Progenitor cell of endocrine pancreas (in vitro differentiated cells): Measurements from ENCODE around the gene KRTAP12-2. TPM values are rescaled to one million over a fixed set of nuclear protein-coding genes. Genes with fewer than 3 reads are reported as not detected.
"Not testable (repeated sequence)": the region's sequence is repeated elsewhere in the genome, so short reads cannot be mapped to it uniquely, and the experiment has no call there.

ENCODE experiments used
- DNase-seq: peaks from one replicate; pipeline ENCODE4 v3.0.0; 2021; ENCODE audit warnings: low spot score; ENCODE audit not compliant: unreplicated experiment
- H3K27ac Mint-ChIP-seq: 2 replicates; pipeline ENCODE4 v1.8.0; 2021; ENCODE audit warnings: mild to moderate bottlenecking, moderate library complexity, mixed read lengths
- H3K27me3 Mint-ChIP-seq: 2 replicates; pipeline ENCODE4 v1.8.0; 2021; ENCODE audit warnings: mixed read lengths
- H3K36me3 Mint-ChIP-seq: 2 replicates; pipeline ENCODE4 v1.8.0; 2022; ENCODE audit warnings: mixed read lengths; ENCODE audit not compliant: insufficient read depth
- H3K4me1 Mint-ChIP-seq: 2 replicates; pipeline ENCODE4 v1.8.0; 2021; ENCODE audit warnings: low read depth, mixed read lengths
- H3K4me3 Mint-ChIP-seq: 2 replicates; pipeline ENCODE4 v1.8.0; 2021; ENCODE audit warnings: low read depth, mild to moderate bottlenecking, moderate library complexity, mixed read lengths
- H3K9me3 Mint-ChIP-seq: 2 replicates; pipeline ENCODE4 v1.8.0; 2021; ENCODE audit warnings: low read depth, mixed read lengths
- total RNA-seq: library from RNA; stranded (reverse); gene quantifications from 2 replicates; pipeline ENCODE4 v1.2.1, GENCODE V29; 2021
- TF ChIP-seq, protein P1 (sequence below): fragments of 200-600 bp; sonication (generic); IDR thresholded peaks from one replicate; pipeline ENCODE4 v1.5.0; 2021; ENCODE audit warnings: antibody characterized with exemption, mild to moderate bottlenecking; ENCODE audit not compliant: unreplicated experiment

The KRTAP12-2 gene
- total RNA-seq, 1 donor from 2014 or later: not detected

DNA sequence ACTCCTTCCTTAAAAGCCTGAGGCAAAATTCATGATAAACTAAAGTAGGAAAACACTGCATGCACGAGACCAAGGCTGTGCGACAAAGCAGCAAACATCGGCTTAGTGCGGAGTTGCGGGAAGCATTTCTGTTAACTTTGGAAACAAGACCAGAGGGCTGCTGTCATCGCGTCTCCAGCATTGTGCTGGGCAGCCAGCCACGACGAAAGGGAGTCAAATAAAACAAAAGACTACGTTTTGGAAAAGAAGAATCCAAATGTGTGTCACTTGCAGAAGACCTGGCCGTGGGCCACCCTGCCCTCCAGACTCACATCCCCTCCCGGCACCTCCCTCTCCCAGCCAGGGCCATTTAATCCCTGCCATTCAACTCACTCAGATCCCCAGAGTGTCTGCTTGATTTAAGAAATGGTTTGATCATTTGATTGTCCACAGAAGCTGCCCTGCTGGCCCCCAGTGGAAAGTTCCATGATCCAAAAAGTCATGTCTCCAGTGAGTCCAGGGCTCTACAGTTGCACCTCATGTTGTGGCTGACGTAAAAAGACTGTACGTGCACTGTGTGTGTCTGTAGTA is 22.9 kb downstream of the KRTAP12-2 start:
- peaks cover 12% of the 10 kb centered on the region for H3K27me3 Mint-ChIP-seq
- TF ChIP-seq, protein P1, sequence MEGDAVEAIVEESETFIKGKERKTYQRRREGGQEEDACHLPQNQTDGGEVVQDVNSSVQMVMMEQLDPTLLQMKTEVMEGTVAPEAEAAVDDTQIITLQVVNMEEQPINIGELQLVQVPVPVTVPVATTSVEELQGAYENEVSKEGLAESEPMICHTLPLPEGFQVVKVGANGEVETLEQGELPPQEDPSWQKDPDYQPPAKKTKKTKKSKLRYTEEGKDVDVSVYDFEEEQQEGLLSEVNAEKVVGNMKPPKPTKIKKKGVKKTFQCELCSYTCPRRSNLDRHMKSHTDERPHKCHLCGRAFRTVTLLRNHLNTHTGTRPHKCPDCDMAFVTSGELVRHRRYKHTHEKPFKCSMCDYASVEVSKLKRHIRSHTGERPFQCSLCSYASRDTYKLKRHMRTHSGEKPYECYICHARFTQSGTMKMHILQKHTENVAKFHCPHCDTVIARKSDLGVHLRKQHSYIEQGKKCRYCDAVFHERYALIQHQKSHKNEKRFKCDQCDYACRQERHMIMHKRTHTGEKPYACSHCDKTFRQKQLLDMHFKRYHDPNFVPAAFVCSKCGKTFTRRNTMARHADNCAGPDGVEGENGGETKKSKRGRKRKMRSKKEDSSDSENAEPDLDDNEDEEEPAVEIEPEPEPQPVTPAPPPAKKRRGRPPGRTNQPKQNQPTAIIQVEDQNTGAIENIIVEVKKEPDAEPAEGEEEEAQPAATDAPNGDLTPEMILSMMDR: no peak
- no peak for DNase-seq
- H3K36me3 Mint-ChIP-seq: peaks cover 3% of the 10 kb centered on the region
- peaks cover 24% of the 10 kb centered on the region for H3K9me3 Mint-ChIP-seq
- no peaks in the 10 kb centered on the region for H3K4me1 Mint-ChIP-seq
- H3K4me3 Mint-ChIP-seq: no peak overlapping the region
- no peak overlapping the region for H3K27ac Mint-ChIP-seq

DNA sequence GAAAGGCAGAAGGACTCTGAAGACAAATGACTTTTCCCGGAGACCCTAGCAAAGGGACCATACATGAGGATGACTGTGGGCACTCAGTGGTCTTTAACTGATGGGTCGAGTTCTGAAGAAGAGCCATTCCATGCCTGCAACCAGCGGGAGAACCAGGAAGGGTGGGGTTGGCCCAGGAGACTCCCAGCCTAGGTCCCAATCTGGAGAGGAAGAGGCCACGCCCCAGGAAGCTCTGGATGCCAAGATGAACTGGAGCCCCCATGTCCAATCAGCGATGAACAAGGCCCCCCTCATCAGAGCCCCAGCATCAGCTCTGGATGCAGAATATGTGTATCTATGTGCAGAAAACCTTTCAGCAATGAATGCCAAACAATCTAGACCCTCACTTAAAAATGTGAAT is 26.0 kb downstream of the KRTAP12-2 start:
- Mint-ChIP-seq H3K9me3 (peaks cover 24% of the 10 kb centered on the region), H3K36me3 (peaks cover 3% of the 10 kb centered on the region), H3K27ac (no peak overlapping the region), H3K4me3 (no peak overlapping the region), H3K27me3 (peaks cover 6% of the 10 kb centered on the region), H3K4me1 (no peaks in the 10 kb centered on the region)
- no peak for DNase-seq
- TF ChIP-seq, protein P1: no peak

DNA sequence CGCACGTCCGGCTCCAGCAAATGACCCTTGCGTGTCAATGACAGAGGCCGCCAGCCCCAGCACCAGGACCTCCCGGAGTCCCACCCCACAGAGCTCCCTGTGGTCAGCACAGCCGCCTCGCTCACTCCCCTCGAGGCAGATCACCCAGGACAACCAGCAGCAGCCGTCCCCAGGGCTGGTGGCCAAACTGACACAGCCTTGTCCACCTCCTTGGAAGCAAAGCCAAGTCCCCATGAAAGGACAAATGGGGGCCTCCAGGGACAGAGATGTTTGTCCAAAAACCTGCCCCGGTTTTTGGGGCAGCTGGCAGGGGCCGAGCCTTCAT is 27.4 kb downstream of the KRTAP12-2 start:
- TF ChIP-seq, protein P1: no peak
- no peaks in the 10 kb centered on the region for H3K36me3 Mint-ChIP-seq
- peaks cover 6% of the 10 kb centered on the region for H3K27me3 Mint-ChIP-seq
- peaks cover 15% of the 10 kb centered on the region for H3K9me3 Mint-ChIP-seq
- DNase-seq: no peak
- H3K4me3 Mint-ChIP-seq: no peak overlapping the region
- H3K4me1 Mint-ChIP-seq: no peaks in the 10 kb centered on the region
- H3K27ac Mint-ChIP-seq: no peak overlapping the region

DNA sequence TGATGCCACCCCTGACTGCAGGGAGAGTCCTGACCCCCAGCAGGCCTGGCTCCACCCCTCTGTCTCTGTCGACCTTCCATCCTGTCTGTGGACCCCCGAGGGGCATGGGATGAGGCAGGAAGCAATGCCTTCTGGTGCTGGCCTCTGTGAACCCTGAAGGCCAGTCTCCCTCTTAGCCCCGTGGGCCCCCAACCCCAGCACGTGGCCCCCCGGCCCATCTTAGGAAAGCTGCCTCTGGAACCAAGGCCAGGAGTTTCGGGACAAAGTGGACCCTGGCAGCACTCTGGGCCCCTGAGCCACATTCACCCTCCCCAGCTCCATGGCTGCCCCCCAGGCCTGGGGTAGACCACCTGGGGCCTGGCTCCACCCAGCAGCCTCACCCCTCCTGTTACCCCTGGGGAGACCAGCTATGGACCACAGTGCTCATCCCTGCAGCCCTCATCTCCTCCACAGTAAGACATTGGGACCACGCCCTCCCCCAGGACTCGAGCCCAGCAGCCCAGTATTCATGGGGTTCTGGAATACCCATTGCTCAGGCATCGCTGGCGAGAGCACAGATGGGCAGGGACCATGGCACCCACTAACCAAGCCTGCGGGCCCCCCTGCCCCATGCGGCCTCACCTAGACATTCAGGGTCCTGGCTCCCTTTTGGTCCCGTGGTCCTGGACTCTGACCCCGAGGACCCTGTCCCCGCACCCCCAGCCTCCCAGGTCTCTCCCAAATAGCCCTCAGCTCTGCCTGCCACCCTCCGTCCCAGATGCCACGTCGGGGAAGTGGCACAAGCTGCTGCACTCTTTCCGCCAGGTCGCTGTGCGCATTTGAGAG is 28.0 kb downstream of the KRTAP12-2 start:
- not testable (repeated sequence) for H3K36me3 Mint-ChIP-seq, H3K4me1 Mint-ChIP-seq, DNase-seq, H3K4me3 Mint-ChIP-seq, H3K27ac Mint-ChIP-seq, H3K27me3 Mint-ChIP-seq
- H3K9me3 Mint-ChIP-seq: peaks cover 12% of the 10 kb centered on the region

DNA sequence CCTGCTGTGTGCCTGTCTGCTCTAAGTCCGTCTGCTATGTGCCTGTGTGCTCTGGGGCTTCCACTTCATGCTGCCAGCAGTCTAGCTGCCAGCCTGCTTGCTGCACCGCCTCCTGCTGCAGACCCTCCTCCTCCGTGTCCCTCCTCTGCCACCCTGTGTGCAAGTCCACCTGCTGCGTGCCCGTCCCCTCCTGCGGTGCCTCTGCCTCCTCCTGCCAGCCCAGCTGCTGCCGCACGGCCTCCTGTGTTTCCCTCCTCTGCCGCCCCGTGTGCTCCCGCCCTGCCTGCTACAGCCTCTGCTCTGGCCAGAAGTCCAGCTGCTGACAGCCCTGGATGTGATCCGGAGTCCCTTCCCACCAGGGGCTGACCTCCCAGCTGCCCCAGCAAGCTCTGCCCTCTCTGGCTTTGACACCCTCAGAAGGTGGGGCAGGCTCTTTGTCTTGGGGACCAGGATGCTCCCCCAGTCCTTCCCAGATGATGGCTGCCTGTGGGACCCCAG is 28.8 kb downstream of the KRTAP12-2 start:
- H3K27ac Mint-ChIP-seq, H3K4me1 Mint-ChIP-seq, DNase-seq, H3K27me3 Mint-ChIP-seq, H3K9me3 Mint-ChIP-seq, H3K36me3 Mint-ChIP-seq, H3K4me3 Mint-ChIP-seq: not testable (repeated sequence)

DNA sequence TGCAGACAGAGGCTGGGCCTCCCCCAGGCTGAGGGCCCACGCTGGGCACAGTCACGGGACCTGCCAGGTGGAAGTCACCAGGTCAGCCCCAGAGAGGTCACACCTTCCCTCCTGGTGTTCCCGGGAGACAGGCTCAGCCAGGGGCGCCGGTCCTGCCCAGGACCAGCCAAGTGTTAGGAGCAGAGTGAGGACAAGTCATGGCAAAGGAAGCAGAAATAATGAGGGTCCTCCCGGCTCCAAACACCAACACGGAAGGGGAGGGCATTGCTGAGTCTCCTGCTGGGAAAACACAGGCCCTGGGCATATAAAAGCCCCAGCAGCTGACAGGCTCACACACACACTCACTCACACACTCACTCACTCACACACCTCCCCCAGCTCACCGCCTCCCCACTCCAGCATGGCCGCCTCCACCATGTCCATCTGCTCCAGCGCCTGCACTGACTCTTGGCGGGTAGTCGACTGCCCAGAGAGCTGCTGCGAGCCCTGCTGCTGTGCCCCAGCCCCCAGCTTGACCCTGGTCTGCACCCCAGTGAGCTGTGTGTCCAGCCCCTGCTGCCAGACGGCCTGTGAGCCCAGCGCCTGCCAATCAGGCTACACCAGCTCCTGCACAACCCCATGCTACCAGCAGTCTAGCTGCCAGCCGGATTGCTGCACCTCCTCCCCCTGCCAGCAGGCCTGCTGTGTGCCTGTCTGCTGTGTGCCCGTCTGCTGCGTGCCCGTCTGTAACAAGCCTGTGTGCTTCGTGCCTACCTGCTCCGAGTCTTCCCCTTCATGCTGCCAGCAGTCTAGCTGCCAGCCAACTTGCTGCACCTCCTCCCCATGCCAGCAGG is 29.5 kb downstream of the KRTAP12-2 start, which contains the start of gene KRTAP10-10:
Gene KRTAP10-10 (plus strand): TSS at position 339 of the 833 bp plus-strand sequence. CDS start 62 bp downstream, at position 401.
- Mint-ChIP-seq H3K4me1 (no peaks in the 10 kb centered on the region), H3K4me3 (no peak within 1 kb of the TSS), H3K27me3 (peaks cover 6% of the 10 kb centered on the region), H3K36me3 (no peaks in the 10 kb centered on the region), H3K27ac (no peak within 1 kb of the TSS), H3K9me3 (peaks cover 7% of the 10 kb centered on the region)
- no peak for DNase-seq
- TF ChIP-seq, protein P1: no peak
